Measurements from ENCODE around the gene CD99. TPM values are rescaled to one million over a fixed set of nuclear protein-coding genes. Genes with fewer than 3 reads are reported as not detected.
A peak's percentile ranks its signal among the peaks of the same experiment; 100 is the strongest.

Gene CD99
- total RNA-seq, 4 donors from 2014 or later, result 134 to 178 (median 143) TPM

DNA sequence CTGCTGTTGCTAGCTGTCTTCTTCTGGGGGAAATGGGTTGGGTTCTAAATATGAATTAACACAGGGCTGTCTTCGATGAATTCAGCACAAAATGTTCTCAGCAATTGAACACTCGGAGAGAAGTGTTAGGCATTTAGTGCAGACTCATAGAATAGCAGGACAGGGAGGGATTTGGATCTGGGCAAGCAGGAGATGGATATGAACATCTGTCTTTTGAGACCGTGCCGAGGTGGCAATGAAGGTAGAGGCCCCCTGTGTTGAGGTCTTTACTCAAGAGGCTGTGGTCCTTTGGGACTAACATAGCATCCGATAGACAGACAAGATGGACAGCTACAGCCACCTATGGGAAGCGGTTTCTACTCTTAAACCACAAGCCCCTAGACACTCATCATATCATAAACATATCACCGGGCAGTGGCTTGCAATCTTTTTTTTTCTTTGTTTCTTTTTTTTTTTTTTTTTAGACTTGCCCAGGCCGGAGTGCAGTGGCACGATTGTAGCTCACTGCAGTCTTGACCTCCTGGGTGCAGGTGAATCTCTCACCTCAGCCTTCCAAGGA, 6.7 kb downstream of the CD99 start:
- peak overlapping the region; percentile 56 to 95 (median 78) for H3K27ac ChIP-seq
- H3K4me1 ChIP-seq, result peaks cover 13 to 87% (median 54%) of the 10 kb centered on the region in 4 donors
- TF ChIP-seq POLR2A (IDR thresholded peaks at IDR 0.05) (no peak), POLR2AphosphoS5 (IDR thresholded peaks at IDR 0.05) (no peak), EP300 (IDR thresholded peaks at IDR 0.05; ENCODE audit: low read depth) (no peak)
- TF ChIP-seq, protein P1, sequence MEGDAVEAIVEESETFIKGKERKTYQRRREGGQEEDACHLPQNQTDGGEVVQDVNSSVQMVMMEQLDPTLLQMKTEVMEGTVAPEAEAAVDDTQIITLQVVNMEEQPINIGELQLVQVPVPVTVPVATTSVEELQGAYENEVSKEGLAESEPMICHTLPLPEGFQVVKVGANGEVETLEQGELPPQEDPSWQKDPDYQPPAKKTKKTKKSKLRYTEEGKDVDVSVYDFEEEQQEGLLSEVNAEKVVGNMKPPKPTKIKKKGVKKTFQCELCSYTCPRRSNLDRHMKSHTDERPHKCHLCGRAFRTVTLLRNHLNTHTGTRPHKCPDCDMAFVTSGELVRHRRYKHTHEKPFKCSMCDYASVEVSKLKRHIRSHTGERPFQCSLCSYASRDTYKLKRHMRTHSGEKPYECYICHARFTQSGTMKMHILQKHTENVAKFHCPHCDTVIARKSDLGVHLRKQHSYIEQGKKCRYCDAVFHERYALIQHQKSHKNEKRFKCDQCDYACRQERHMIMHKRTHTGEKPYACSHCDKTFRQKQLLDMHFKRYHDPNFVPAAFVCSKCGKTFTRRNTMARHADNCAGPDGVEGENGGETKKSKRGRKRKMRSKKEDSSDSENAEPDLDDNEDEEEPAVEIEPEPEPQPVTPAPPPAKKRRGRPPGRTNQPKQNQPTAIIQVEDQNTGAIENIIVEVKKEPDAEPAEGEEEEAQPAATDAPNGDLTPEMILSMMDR (IDR thresholded peaks at IDR 0.05), result no peak
- intact Hi-C loops (cut with DNase I; ENCODE audit: low total_unique reads), result no loop called here
- no peaks in the 10 kb centered on the region for H3K9me3 ChIP-seq
- in situ Hi-C loops (cut with MboI; ENCODE audit: low pct_ligation_motif_present in 1 of 4, low pct_unique_long_range_greater_than_20kb in 1 of 4, low sequenced_read_pairs in 3 of 4), result no loop called here
- H3K36me3 ChIP-seq, result no peaks in the 10 kb centered on the region
- no peak overlapping the region for H3K4me3 ChIP-seq
- DNase-seq, result no peak
- 54 to 61% methylated on average over 4 to 9 of the region's 9 CpGs for WGBS, 2 donors (ENCODE audit: low coverage in 1 of 2)
- no peaks in the 10 kb centered on the region for H3K27me3 ChIP-seq

DNA sequence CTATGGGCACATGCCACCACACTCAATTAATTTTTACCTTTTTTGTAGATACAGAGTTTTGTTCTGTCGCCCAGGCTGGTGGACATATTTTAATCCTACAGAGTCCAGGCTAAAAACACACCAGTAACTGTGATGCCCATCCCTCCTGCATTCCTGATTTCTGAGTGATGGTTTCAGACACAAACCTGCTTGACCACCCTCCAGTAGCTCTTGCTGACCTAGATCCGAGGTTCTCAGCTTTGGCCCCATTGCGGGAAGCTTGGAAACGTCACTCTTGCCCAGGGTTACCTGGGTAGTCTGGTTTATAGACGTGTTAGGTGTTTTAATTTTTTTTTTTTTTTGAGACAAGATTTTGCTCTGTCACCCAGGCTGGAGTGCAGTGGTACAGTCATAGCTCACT, 7.5 kb downstream of the CD99 start:
- Histone ChIP-seq H3K27me3 (no peaks in the 10 kb centered on the region), H3K4me3 (no peak overlapping the region), H3K27ac (peak overlapping the region; percentile 23 to 95 (median 78)), H3K9me3 (no peaks in the 10 kb centered on the region), H3K36me3 (no peaks in the 10 kb centered on the region), H3K4me1 (peaks cover 13 to 87% (median 52%) of the 10 kb centered on the region in 4 donors)
- in situ Hi-C loops (cut with MboI; ENCODE audit: low pct_ligation_motif_present in 1 of 4, low pct_unique_long_range_greater_than_20kb in 1 of 4, low sequenced_read_pairs in 3 of 4) (no loop called here), intact Hi-C loops (cut with DNase I; ENCODE audit: low total_unique reads) (no loop called here)
- WGBS, 2 donors (ENCODE audit: low coverage in 1 of 2), result 89 to 91% methylated on average over 3 to 5 of the region's 5 CpGs
- DNase-seq, result no peak
- TF ChIP-seq EP300 (IDR thresholded peaks at IDR 0.05; ENCODE audit: low read depth) (no peak), POLR2A (IDR thresholded peaks at IDR 0.05) (no peak), POLR2AphosphoS5 (IDR thresholded peaks at IDR 0.05) (no peak)
- TF ChIP-seq, protein P1 (IDR thresholded peaks at IDR 0.05), result no peak

DNA sequence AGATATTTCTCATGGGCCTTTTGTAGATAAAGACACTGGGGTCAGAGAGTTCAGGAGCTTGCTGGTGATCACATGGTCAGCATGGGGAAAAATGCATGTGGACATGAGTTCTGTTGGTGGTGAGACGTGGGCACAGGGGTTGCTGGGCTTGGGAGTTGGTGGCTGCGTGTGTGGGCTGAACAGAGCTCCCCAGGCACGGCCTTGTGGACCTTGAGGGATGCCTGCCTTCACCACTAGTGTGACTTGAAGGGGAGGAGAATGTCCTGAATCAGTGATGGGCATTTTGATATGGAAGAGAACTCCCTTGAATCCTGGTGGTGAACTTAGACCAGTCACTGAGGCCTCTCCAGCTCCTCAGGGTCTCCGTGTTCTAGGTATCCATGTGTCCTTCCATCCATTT, 8.9 kb downstream of the CD99 start:
- intact Hi-C loops (cut with DNase I; ENCODE audit: low total_unique reads), result no loop called here
- H3K27ac ChIP-seq, result no peak overlapping the region
- no peak for TF ChIP-seq POLR2AphosphoS5 (IDR thresholded peaks at IDR 0.05)
- TF ChIP-seq, protein P1 (IDR thresholded peaks at IDR 0.05), result no peak
- no peak for TF ChIP-seq EP300 (IDR thresholded peaks at IDR 0.05; ENCODE audit: low read depth)
- no peak for TF ChIP-seq POLR2A (IDR thresholded peaks at IDR 0.05)
- in situ Hi-C loops (cut with MboI; ENCODE audit: low pct_ligation_motif_present in 1 of 4, low pct_unique_long_range_greater_than_20kb in 1 of 4, low sequenced_read_pairs in 3 of 4), result no loop called here
- no peaks in the 10 kb centered on the region for H3K9me3 ChIP-seq
- 87% methylated on average over 4 of the region's 4 CpGs; no CpG with 5 or more reads in 1 of the 2 donors for WGBS, 2 donors (ENCODE audit: low coverage in 1 of 2)
- H3K4me3 ChIP-seq, result no peak overlapping the region
- no peaks in the 10 kb centered on the region for H3K36me3 ChIP-seq
- DNase-seq, result no peak
- peaks cover 20 to 87% (median 54%) of the 10 kb centered on the region in 4 donors for H3K4me1 ChIP-seq
- no peaks in the 10 kb centered on the region for H3K27me3 ChIP-seq

DNA sequence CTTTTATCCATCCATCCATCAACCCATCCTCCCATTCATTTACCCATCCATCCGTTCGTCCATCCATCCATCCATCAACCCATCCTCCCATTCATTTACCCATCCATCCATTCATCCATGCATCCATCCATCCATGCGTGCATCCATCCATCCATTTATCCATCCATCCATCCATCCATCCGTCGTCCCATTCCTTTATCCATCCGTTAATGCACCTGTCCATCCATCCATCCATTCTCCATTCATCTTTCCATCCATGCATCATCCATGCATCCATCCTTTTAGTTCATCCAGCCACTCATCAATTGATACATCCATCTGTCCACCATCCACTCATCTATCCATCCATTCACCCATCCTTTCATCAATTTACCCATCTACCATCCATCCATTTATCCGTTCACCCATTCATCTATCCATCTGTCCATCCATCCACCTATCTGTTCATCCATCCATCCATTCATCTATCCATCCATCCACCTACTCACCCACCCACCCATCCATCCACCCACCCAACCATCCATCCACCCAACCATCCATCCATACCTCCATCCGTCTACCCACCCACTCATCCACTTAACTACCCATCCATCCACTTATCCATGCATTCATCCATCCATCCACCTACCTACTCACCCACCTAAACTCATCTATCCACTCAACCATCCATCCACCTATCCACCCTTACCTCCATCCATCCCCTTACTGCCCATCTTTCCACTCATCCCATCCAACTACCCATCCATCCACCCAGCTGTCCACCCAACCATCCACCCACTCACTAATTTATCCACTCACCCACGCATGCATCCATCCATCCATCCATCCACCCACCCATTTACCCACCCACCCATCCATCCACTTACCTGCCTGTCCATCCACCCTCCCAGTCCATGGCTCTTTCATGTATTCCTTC, 9.6 kb downstream of the CD99 start:
- Histone ChIP-seq H3K4me3 (no peak overlapping the region), H3K4me1 (peaks cover 19 to 86% (median 54%) of the 10 kb centered on the region in 4 donors), H3K36me3 (no peaks in the 10 kb centered on the region), H3K9me3 (no peaks in the 10 kb centered on the region), H3K27me3 (no peaks in the 10 kb centered on the region), H3K27ac (no peak overlapping the region)
- DNase-seq, result no peak
- 97 to 98% methylated on average over 9 of the region's 9 CpGs for WGBS, 2 donors (ENCODE audit: low coverage in 1 of 2)
- TF ChIP-seq POLR2A (IDR thresholded peaks at IDR 0.05) (no peak), EP300 (IDR thresholded peaks at IDR 0.05; ENCODE audit: low read depth) (no peak), POLR2AphosphoS5 (IDR thresholded peaks at IDR 0.05) (no peak)
- TF ChIP-seq, protein P1 (IDR thresholded peaks at IDR 0.05), result no peak
- in situ Hi-C loops (cut with MboI; ENCODE audit: low pct_ligation_motif_present in 1 of 4, low pct_unique_long_range_greater_than_20kb in 1 of 4, low sequenced_read_pairs in 3 of 4) (no loop called here), intact Hi-C loops (cut with DNase I; ENCODE audit: low total_unique reads) (no loop called here)
